Renal pelvis (tissue), 4 donors: Measurements from ENCODE around the gene SMIM23. TPM values are rescaled to one million over a fixed set of nuclear protein-coding genes. Genes with fewer than 3 reads are reported as not detected.
A peak's percentile ranks its signal among the peaks of the same experiment; 100 is the strongest.
"Not testable (repeated sequence)": the region's sequence is repeated elsewhere in the genome, so short reads cannot be mapped to it uniquely, and the experiment has no call there.

Experiments used
- DNase-seq: peaks from one replicate; pipeline ENCODE4 v3.0.0-alpha.2; 2013
- polyA plus RNA-seq, 3 donors: library from polyadenylated mRNA; unstranded; fragments of 120-200 nt; gene quantifications; one replicate each; pipeline ENCODE4 v1.2.1, GENCODE V29; 2013; ENCODE audit not compliant: insufficient read length in 3 of 3

Gene SMIM23
- polyA plus RNA-seq, 3 donors, result not detected

- no peak for DNase-seq
These were observed 13.8 kb upstream of the SMIM23 start for GRCh38 chr5:171771856-171772255.

GRCh38 chr5:171773106-171773505 lies 12.5 kb upstream of the SMIM23 start:
- DNase-seq, result no peak

GRCh38 chr5:171774418-171774817 lies 11.2 kb upstream of the SMIM23 start:
- DNase-seq, result no peak

- no peak for DNase-seq
These were observed 9.4 kb upstream of the SMIM23 start for GRCh38 chr5:171776213-171776612.

GRCh38 chr5:171776770-171777759 lies 8.6 kb upstream of the SMIM23 start:
- DNase-seq, result peak; percentile 51

- DNase-seq, result not testable (repeated sequence)
These were observed 3.9 kb upstream of the SMIM23 start for GRCh38 chr5:171781744-171782143.

- DNase-seq, result no peak
These were observed 3.2 kb upstream of the SMIM23 start for GRCh38 chr5:171782332-171782966.

- no peak for DNase-seq
These were observed 2.6 kb upstream of the SMIM23 start for GRCh38 chr5:171783051-171783450.

GRCh38 chr5:171789353-171789752 lies 3.7 kb downstream of the SMIM23 start:
- no peak for DNase-seq

GRCh38 chr5:171790408-171790807 lies 4.8 kb downstream of the SMIM23 start:
- no peak for DNase-seq

GRCh38 chr5:171794470-171794960 lies 8.9 kb downstream of the SMIM23 start:
- no peak for DNase-seq

GRCh38 chr5:171795381-171795780 lies 9.8 kb downstream of the SMIM23 start:
- no peak for DNase-seq

- DNase-seq, result no peak
These were observed 10.8 kb downstream of the SMIM23 start for GRCh38 chr5:171796436-171796835.

- DNase-seq, result no peak
These were observed 11.9 kb downstream of the SMIM23 start for GRCh38 chr5:171797543-171797942.

GRCh38 chr5:171798418-171798817 lies 12.8 kb downstream of the SMIM23 start:
- DNase-seq, result no peak

- no peak for DNase-seq
These were observed 16.2 kb downstream of the SMIM23 start for GRCh38 chr5:171801839-171802238.

- no peak for DNase-seq
These were observed 20.1 kb downstream of the SMIM23 start for GRCh38 chr5:171805746-171806145.

GRCh38 chr5:171806976-171807747 lies 21.5 kb downstream of the SMIM23 start:
- DNase-seq, result peak; percentile 22

- DNase-seq, result no peak
These were observed 22.8 kb downstream of the SMIM23 start for GRCh38 chr5:171808453-171808852.

- no peak for DNase-seq
These were observed 23.3 kb downstream of the SMIM23 start for GRCh38 chr5:171808951-171809350.

GRCh38 chr5:171810227-171810626 lies 24.6 kb downstream of the SMIM23 start:
- DNase-seq, result peak; percentile 45

GRCh38 chr5:171813270-171813669 lies 27.7 kb downstream of the SMIM23 start:
- no peak for DNase-seq
